ENCODE measurements around the gene SMPD4. TPM values are rescaled to one million over a fixed set of nuclear protein-coding genes. Genes with fewer than 3 reads are reported as not detected.
"Not testable (repeated sequence)": the region's sequence is repeated elsewhere in the genome, so short reads cannot be mapped to it uniquely, and the experiment has no call there.

The SMPD4 gene
- polyA plus RNA-seq, 4 donors: 23.8 to 46.7 (median 32.6) TPM

- H3K27me3 ChIP-seq (ENCODE audit: control insufficient read depth in 3 of 3, insufficient read depth in 3 of 3, low read length in 3 of 3); H3K4me1 ChIP-seq (ENCODE audit: control insufficient read depth in 3 of 3, insufficient read depth in 2 of 3, low read depth in 1 of 3, low read length in 2 of 3); H3K9me3 ChIP-seq (ENCODE audit: control insufficient read depth in 2 of 2, insufficient read depth in 1 of 2, low read depth in 1 of 2, low read length in 1 of 2); H3K27ac ChIP-seq (ENCODE audit: low read depth in 1 of 3, low read length in 2 of 3); DNase-seq; FAIRE-seq; H3K4me3 ChIP-seq (ENCODE audit: low read depth in 1 of 3, low read length in 3 of 3): not testable (repeated sequence)
- WGBS, 3 donors: 65 to 76% (median 72%) methylated on average over 3 of the region's 3 CpGs
- peaks cover 9 to 69% (median 12%) of the 10 kb centered on the region in 3 donors for H3K36me3 ChIP-seq (ENCODE audit: control insufficient read depth in 3 of 3, insufficient read depth in 2 of 3, low read depth in 1 of 3, low read length in 3 of 3)
These were observed 14.8 kb downstream of the SMPD4 start for GRCh38 chr2:130166611-130167010.

- H3K27ac ChIP-seq (ENCODE audit: low read depth in 1 of 3, low read length in 2 of 3): no peak overlapping the region
- no peak overlapping the region for H3K4me3 ChIP-seq (ENCODE audit: low read depth in 1 of 3, low read length in 3 of 3)
- H3K4me1 ChIP-seq (ENCODE audit: control insufficient read depth in 3 of 3, insufficient read depth in 2 of 3, low read depth in 1 of 3, low read length in 2 of 3): no peaks in the 10 kb centered on the region
- H3K36me3 ChIP-seq (ENCODE audit: control insufficient read depth in 3 of 3, insufficient read depth in 2 of 3, low read depth in 1 of 3, low read length in 3 of 3): peaks cover 9 to 65% (median 12%) of the 10 kb centered on the region in 3 donors
- no peaks in the 10 kb centered on the region for H3K27me3 ChIP-seq (ENCODE audit: control insufficient read depth in 3 of 3, insufficient read depth in 3 of 3, low read length in 3 of 3)
- H3K9me3 ChIP-seq (ENCODE audit: control insufficient read depth in 2 of 2, insufficient read depth in 1 of 2, low read depth in 1 of 2, low read length in 1 of 2): no peaks in the 10 kb centered on the region
- 92 to 94% (median 93%) methylated on average over 8 of the region's 8 CpGs for WGBS, 3 donors
- DNase-seq (no peak), FAIRE-seq (no peak)
These were observed 15.9 kb downstream of the SMPD4 start for GRCh38 chr2:130165293-130166016.

- Histone ChIP-seq H3K4me3 (ENCODE audit: low read depth in 1 of 3, low read length in 3 of 3) (no peak overlapping the region), H3K9me3 (ENCODE audit: control insufficient read depth in 2 of 2, insufficient read depth in 1 of 2, low read depth in 1 of 2, low read length in 1 of 2) (no peaks in the 10 kb centered on the region), H3K27ac (ENCODE audit: low read depth in 1 of 3, low read length in 2 of 3) (no peak overlapping the region), H3K4me1 (ENCODE audit: control insufficient read depth in 3 of 3, insufficient read depth in 2 of 3, low read depth in 1 of 3, low read length in 2 of 3) (no peaks in the 10 kb centered on the region), H3K27me3 (ENCODE audit: control insufficient read depth in 3 of 3, insufficient read depth in 3 of 3, low read length in 3 of 3) (no peaks in the 10 kb centered on the region), H3K36me3 (ENCODE audit: control insufficient read depth in 3 of 3, insufficient read depth in 2 of 3, low read depth in 1 of 3, low read length in 3 of 3) (peaks cover 9 to 60% (median 15%) of the 10 kb centered on the region in 3 donors)
- WGBS, 3 donors: 92 to 95% (median 95%) methylated on average over 9 of the region's 9 CpGs
- FAIRE-seq (no peak), DNase-seq (no peak)
These were observed 18.4 kb downstream of the SMPD4 start for GRCh38 chr2:130162968-130163367.

- not testable (repeated sequence) for H3K4me3 ChIP-seq (ENCODE audit: low read depth in 1 of 3, low read length in 3 of 3); H3K27ac ChIP-seq (ENCODE audit: low read depth in 1 of 3, low read length in 2 of 3); H3K9me3 ChIP-seq (ENCODE audit: control insufficient read depth in 2 of 2, insufficient read depth in 1 of 2, low read depth in 1 of 2, low read length in 1 of 2); FAIRE-seq; H3K4me1 ChIP-seq (ENCODE audit: control insufficient read depth in 3 of 3, insufficient read depth in 2 of 3, low read depth in 1 of 3, low read length in 2 of 3); H3K27me3 ChIP-seq (ENCODE audit: control insufficient read depth in 3 of 3, insufficient read depth in 3 of 3, low read length in 3 of 3); DNase-seq
- 92 to 96% (median 95%) methylated on average over 6 to 7 of the region's 7 CpGs for WGBS, 3 donors
- peaks cover 9 to 58% (median 15%) of the 10 kb centered on the region in 3 donors for H3K36me3 ChIP-seq (ENCODE audit: control insufficient read depth in 3 of 3, insufficient read depth in 2 of 3, low read depth in 1 of 3, low read length in 3 of 3)
These were observed 18.9 kb downstream of the SMPD4 start for GRCh38 chr2:130162486-130162885.

GRCh38 chr2:130160838-130161705 is 20.3 kb downstream of the SMPD4 start:
- not testable (repeated sequence) for H3K4me1 ChIP-seq (ENCODE audit: control insufficient read depth in 3 of 3, insufficient read depth in 2 of 3, low read depth in 1 of 3, low read length in 2 of 3); H3K27me3 ChIP-seq (ENCODE audit: control insufficient read depth in 3 of 3, insufficient read depth in 3 of 3, low read length in 3 of 3); FAIRE-seq; H3K4me3 ChIP-seq (ENCODE audit: low read depth in 1 of 3, low read length in 3 of 3); H3K9me3 ChIP-seq (ENCODE audit: control insufficient read depth in 2 of 2, insufficient read depth in 1 of 2, low read depth in 1 of 2, low read length in 1 of 2); DNase-seq; H3K27ac ChIP-seq (ENCODE audit: low read depth in 1 of 3, low read length in 2 of 3)
- peaks cover 7 to 53% (median 11%) of the 10 kb centered on the region in 3 donors for H3K36me3 ChIP-seq (ENCODE audit: control insufficient read depth in 3 of 3, insufficient read depth in 2 of 3, low read depth in 1 of 3, low read length in 3 of 3)
- WGBS, 3 donors: 79 to 82% (median 81%) methylated on average over 24 to 25 of the region's 25 CpGs

GRCh38 chr2:130160131-130160530 is 21.3 kb downstream of the SMPD4 start:
- FAIRE-seq: no peak
- Histone ChIP-seq H3K4me1 (ENCODE audit: control insufficient read depth in 3 of 3, insufficient read depth in 2 of 3, low read depth in 1 of 3, low read length in 2 of 3) (no peaks in the 10 kb centered on the region), H3K27ac (ENCODE audit: low read depth in 1 of 3, low read length in 2 of 3) (no peak overlapping the region), H3K36me3 (ENCODE audit: control insufficient read depth in 3 of 3, insufficient read depth in 2 of 3, low read depth in 1 of 3, low read length in 3 of 3) (peaks cover 5 to 53% (median 6%) of the 10 kb centered on the region in 3 donors), H3K27me3 (ENCODE audit: control insufficient read depth in 3 of 3, insufficient read depth in 3 of 3, low read length in 3 of 3) (no peaks in the 10 kb centered on the region), H3K4me3 (ENCODE audit: low read depth in 1 of 3, low read length in 3 of 3) (no peak overlapping the region), H3K9me3 (ENCODE audit: control insufficient read depth in 2 of 2, insufficient read depth in 1 of 2, low read depth in 1 of 2, low read length in 1 of 2) (no peaks in the 10 kb centered on the region)
- no peak for DNase-seq
- WGBS, 3 donors: 96 to 98% (median 96%) methylated on average over 6 of the region's 6 CpGs

GRCh38 chr2:130159376-130159775 is 22.0 kb downstream of the SMPD4 start:
- peaks cover 2 to 51% (median 5%) of the 10 kb centered on the region in 3 donors for H3K36me3 ChIP-seq (ENCODE audit: control insufficient read depth in 3 of 3, insufficient read depth in 2 of 3, low read depth in 1 of 3, low read length in 3 of 3)
- not testable (repeated sequence) for H3K27me3 ChIP-seq (ENCODE audit: control insufficient read depth in 3 of 3, insufficient read depth in 3 of 3, low read length in 3 of 3); FAIRE-seq; H3K4me3 ChIP-seq (ENCODE audit: low read depth in 1 of 3, low read length in 3 of 3); H3K4me1 ChIP-seq (ENCODE audit: control insufficient read depth in 3 of 3, insufficient read depth in 2 of 3, low read depth in 1 of 3, low read length in 2 of 3); DNase-seq; H3K9me3 ChIP-seq (ENCODE audit: control insufficient read depth in 2 of 2, insufficient read depth in 1 of 2, low read depth in 1 of 2, low read length in 1 of 2); H3K27ac ChIP-seq (ENCODE audit: low read depth in 1 of 3, low read length in 2 of 3)
- WGBS, 3 donors: 90 to 97% (median 90%) methylated on average over 4 of the region's 4 CpGs

- 94 to 95% (median 95%) methylated on average over 9 of the region's 9 CpGs for WGBS, 3 donors
- no peaks in the 10 kb centered on the region for H3K27me3 ChIP-seq (ENCODE audit: control insufficient read depth in 3 of 3, insufficient read depth in 3 of 3, low read length in 3 of 3)
- H3K4me1 ChIP-seq (ENCODE audit: control insufficient read depth in 3 of 3, insufficient read depth in 2 of 3, low read depth in 1 of 3, low read length in 2 of 3): no peaks in the 10 kb centered on the region
- no peak for DNase-seq
- H3K4me3 ChIP-seq (ENCODE audit: low read depth in 1 of 3, low read length in 3 of 3): no peak overlapping the region
- FAIRE-seq: no peak
- no peak overlapping the region for H3K27ac ChIP-seq (ENCODE audit: low read depth in 1 of 3, low read length in 2 of 3)
- H3K9me3 ChIP-seq (ENCODE audit: control insufficient read depth in 2 of 2, insufficient read depth in 1 of 2, low read depth in 1 of 2, low read length in 1 of 2): no peaks in the 10 kb centered on the region
- peaks cover 2 to 51% (median 4%) of the 10 kb centered on the region in 3 donors for H3K36me3 ChIP-seq (ENCODE audit: control insufficient read depth in 3 of 3, insufficient read depth in 2 of 3, low read depth in 1 of 3, low read length in 3 of 3)
These were observed 22.8 kb downstream of the SMPD4 start for GRCh38 chr2:130158631-130159030.

Data from small intestine (tissue), 7 donors.